IMR-90 (cell line): ENCODE results near the gene FAF1. TPM values are rescaled to one million over a fixed set of nuclear protein-coding genes. Genes with fewer than 3 reads are reported as not detected.

Experiments
- ATAC-seq: fragments of 200-7000 bp; cut with Tn5 transposase; 2 replicates; pipeline ENCODE4 v1.9.1; 2020; ENCODE audit warnings: low read depth, mild to moderate bottlenecking, moderate library complexity
- BruUV-seq: library from RNA; stranded (reverse); fragments of 400-500 nt; replicated peaks from 2 replicates; lab custom pipeline; 2021; lab: Mats Ljungman, UMichigan
- CTCF ChIA-PET: fragments of 300-600 bp; formaldehyde crosslinking; extraction: SDS; loops from one replicate; lab custom pipeline; 2021; ENCODE audit warnings: antibody characterized with exemption; lab: Yijun Ruan, JAX
- POLR2A ChIA-PET: fragments of 300-600 bp; sonication (Branson Sonifier 250); formaldehyde crosslinking; loops from one replicate; lab custom pipeline; 2022; ENCODE audit warnings: antibody characterized with exemption; ENCODE audit not compliant: unreplicated experiment; lab: Charles Lee
- DNase-seq: peaks from one replicate; pipeline ENCODE4 v3.0.0; 2013
- H2AFZ ChIP-seq: replicated peaks from 2 replicates; pipeline ENCODE3; 2013; ENCODE audit warnings: low read length, mild to moderate bottlenecking; ENCODE audit not compliant: poor library complexity
- H2AK5ac ChIP-seq: 2 replicates; pipeline ENCODE4 v1.6.1; 2013; ENCODE audit warnings: low read depth, low read length, inconsistent platforms
- H2AK9ac ChIP-seq: replicated peaks from 2 replicates; pipeline ENCODE3; 2013; ENCODE audit warnings: mild to moderate bottlenecking, low read depth, low read length, moderate library complexity; ENCODE audit not compliant: poor library complexity
- H2BK120ac ChIP-seq: 2 replicates; pipeline ENCODE4 v1.6.1; 2013; ENCODE audit warnings: low read depth, low read length, inconsistent platforms
- H2BK15ac ChIP-seq: 3 replicates; pipeline ENCODE4 v1.6.1; 2013; ENCODE audit warnings: low read depth, low read length, inconsistent platforms
- H2BK20ac ChIP-seq: 2 replicates; pipeline ENCODE4 v1.6.1; 2013; ENCODE audit warnings: low read depth, mild to moderate bottlenecking, inconsistent platforms, low read length, moderate library complexity
- H2BK5ac ChIP-seq: 2 replicates; pipeline ENCODE4 v1.6.1; 2013; ENCODE audit warnings: mild to moderate bottlenecking, low read depth, low read length, inconsistent platforms; ENCODE audit not compliant: poor library complexity, severe bottlenecking
- H3K14ac ChIP-seq: replicated peaks from 2 replicates; pipeline ENCODE4 v1.6.1; 2013; ENCODE audit warnings: low read depth, low read length, inconsistent platforms
- H3K18ac ChIP-seq: 2 replicates; pipeline ENCODE4 v1.6.1; 2013; ENCODE audit warnings: low read depth, low read length, control low read depth
- H3K23ac ChIP-seq: 2 replicates; pipeline ENCODE4 v1.6.1; 2013; ENCODE audit warnings: low read depth, low read length, inconsistent platforms
- H3K27ac ChIP-seq: 2 replicates; pipeline ENCODE4 v1.5.1; 2013; ENCODE audit warnings: mild to moderate bottlenecking, control low read depth, low read length; ENCODE audit not compliant: insufficient read depth
- H3K27me3 ChIP-seq: 2 replicates; pipeline ENCODE4 v1.6.1; 2013; ENCODE audit warnings: low read length; ENCODE audit not compliant: control insufficient read depth, insufficient read depth
- H3K36me3 ChIP-seq: 2 replicates; pipeline ENCODE4 v1.6.1; 2013; ENCODE audit warnings: low read length, mixed read lengths; ENCODE audit not compliant: control insufficient read depth, insufficient read depth
- H3K4ac ChIP-seq: 2 replicates; pipeline ENCODE4 v1.6.1; 2013; ENCODE audit warnings: low read depth, low read length, inconsistent platforms
- H3K4me1 ChIP-seq: 2 replicates; pipeline ENCODE4 v1.6.1; 2013; ENCODE audit warnings: low read length, mixed read lengths; ENCODE audit not compliant: control insufficient read depth, insufficient read depth
- H3K4me2 ChIP-seq: 2 replicates; pipeline ENCODE4 v1.6.1; 2013; ENCODE audit warnings: low read depth, mild to moderate bottlenecking, control low read depth, low read length, moderate library complexity
- H3K4me3 ChIP-seq: 2 replicates; pipeline ENCODE4 v1.5.1; 2013; ENCODE audit warnings: low read depth, mild to moderate bottlenecking, control low read depth, low read length, moderate library complexity; ENCODE audit not compliant: insufficient read depth
- H3K56ac ChIP-seq: 2 replicates; pipeline ENCODE4 v1.6.1; 2013; ENCODE audit warnings: low read length, inconsistent platforms; ENCODE audit not compliant: insufficient read depth; ENCODE audit errors: extremely low read depth
- H3K79me1 ChIP-seq, 2 experiments: 2 replicates each; pipeline ENCODE4 v1.6.1; 2013; ENCODE audit warnings: low read length in 2 of 2, inconsistent platforms in 1 of 2, low read depth in 1 of 2
- H3K9ac ChIP-seq: 2 replicates; pipeline ENCODE4 v1.6.1; 2013; ENCODE audit warnings: low read depth, low read length, control low read depth
- H3K9me1 ChIP-seq: 2 replicates; pipeline ENCODE4 v1.6.1; 2013; ENCODE audit warnings: low read length, inconsistent platforms; ENCODE audit not compliant: insufficient read depth
- H3K9me3 ChIP-seq: 2 replicates; pipeline ENCODE4 v1.6.1; 2013; ENCODE audit warnings: low read length; ENCODE audit not compliant: control insufficient read depth, insufficient read depth
- H4K20me1 ChIP-seq: 2 replicates; pipeline ENCODE4 v1.6.1; 2013; ENCODE audit warnings: low read length, inconsistent platforms; ENCODE audit not compliant: insufficient read depth
- H4K5ac ChIP-seq: 2 replicates; pipeline ENCODE4 v1.6.1; 2013; ENCODE audit warnings: mild to moderate bottlenecking, low read depth, low read length, control low read depth
- H4K8ac ChIP-seq, 2 experiments: 2 replicates each; pipeline ENCODE4 v1.6.1; 2013; ENCODE audit warnings: low read depth in 2 of 2, low read length in 2 of 2, control low read depth in 1 of 2, inconsistent platforms in 1 of 2
- H4K91ac ChIP-seq: 2 replicates; pipeline ENCODE4 v1.6.1; 2013; ENCODE audit warnings: low read depth, low read length, inconsistent platforms; ENCODE audit not compliant: insufficient read depth
- SMC3 ChIP-seq: fragments of 150-350 bp; IDR thresholded peaks from 2 replicates; pipeline ENCODE4 v1.6.1; 2016; ENCODE audit warnings: low read depth, mild to moderate bottlenecking, antibody characterized with exemption, low read length, moderate library complexity
- WGBS, 2 experiments: methylation state at CpG; one replicate each; pipeline versions ENCODE4 v1.1.5 to v1.1.7; 2013; ENCODE audit warnings: missing lambda C conversion rate in 2 of 2; ENCODE audit not compliant: insufficient read length in 1 of 2; ENCODE audit errors: extremely low coverage in 2 of 2; 5-methylcytosine and 5-hydroxymethylcytosine counted together
- dilution Hi-C: fragments of 300-500 bp; cut with HindIII; formaldehyde crosslinking; loops from one replicate; pipeline ENCODE4 v1.14.3; 2018; ENCODE audit warnings: low sequenced_read_pairs; ENCODE audit not compliant: unreplicated experiment
- in situ Hi-C: fragments of 300-500 bp; cut with MboI; formaldehyde crosslinking; loops from 3 replicates; pipeline ENCODE4 v1.14.3; 2019; ENCODE audit warnings: low sequenced_read_pairs, inconsistent platforms, mixed read lengths
- intact Hi-C: fragments of 100-400 bp; cut with micrococcal nuclease; formaldehyde crosslinking; loops from 2 replicates; pipeline ENCODE4 v1.10.0; 2022
- polyA plus RNA-seq, 3 experiments: library from polyadenylated mRNA; depleted of rRNA; stranded (reverse); fragments of >200 nt; gene quantifications; 2 replicates each; pipeline ENCODE4 v1.2.3, GENCODE V29; 2012; ENCODE audit warnings: low replicate concordance in 1 of 3
- total RNA-seq: library from RNA; depleted of rRNA; stranded (reverse); fragments of >200 nt; gene quantifications from 2 replicates; pipeline ENCODE4 v1.2.3, GENCODE V29; 2012

Gene FAF1
- total and polyA plus RNA-seq, 2 of the 4 experiments (the other 2 are of a cell fraction) = 18.8 to 72.9 TPM

GRCh38 chr1:50702395-50702794 is 257.7 kb downstream of the FAF1 start:
- no peak overlapping the region for H3K4me2 ChIP-seq
- no peak for TF ChIP-seq SMC3
- H3K27ac ChIP-seq = no peak overlapping the region
- no peaks in the 10 kb centered on the region for H4K20me1 ChIP-seq
- peaks cover 3% of the 10 kb centered on the region; the same call in 1 of the 2 replicates for H3K4me1 ChIP-seq
- no peak overlapping the region for H3K14ac ChIP-seq
- H4K8ac ChIP-seq = no peak overlapping the region
- WGBS, 2 experiments = no CpG with 5 or more reads among the region's 2 CpGs
- ChIA-PET CTCF (interaction anchor here (1.4 to 2.0 kb wide), 2 partner anchors 80 to 82 kb away, joined by 4 to 8 read pairs; no protein-coding TSS in a partner anchor), POLR2A (no interaction called here)
- dilution Hi-C loops = no loop called here
- no peak overlapping the region for H3K18ac ChIP-seq
- H2AK9ac ChIP-seq = no peak overlapping the region
- no peak for ATAC-seq
- no peak overlapping the region for H3K4me3 ChIP-seq
- no peak overlapping the region for H2BK20ac ChIP-seq
- H3K9me1 ChIP-seq = no peaks in the 10 kb centered on the region
- no peaks in the 10 kb centered on the region for H3K36me3 ChIP-seq
- H2BK5ac ChIP-seq = no peak overlapping the region
- H3K27me3 ChIP-seq = no peaks in the 10 kb centered on the region
- H3K23ac ChIP-seq = no peak overlapping the region
- no peak overlapping the region for H2BK120ac ChIP-seq
- H2AFZ ChIP-seq = no peak overlapping the region
- H2AK5ac ChIP-seq = no peak overlapping the region
- intact Hi-C loops = no loop called here
- H3K9me3 ChIP-seq = no peaks in the 10 kb centered on the region
- H2BK15ac ChIP-seq = no peak overlapping the region
- no peak overlapping the region for H4K5ac ChIP-seq
- no peak overlapping the region for H3K9ac ChIP-seq
- no peak overlapping the region for H4K91ac ChIP-seq
- no peak overlapping the region for H3K4ac ChIP-seq
- DNase-seq = no peak
- no peaks in the 10 kb centered on the region; a peak in 2 of 4 replicates for H3K79me1 ChIP-seq
- H3K56ac ChIP-seq = no peak overlapping the region
- in situ Hi-C loops = loop anchor here (10.0 kb wide), 1 partner anchor 78 kb away; no protein-coding TSS in a partner anchor
- BruUV-seq = no TSS peak
